B cell (primary cell): ENCODE data around the gene PSTK. TPM values are rescaled to one million over a fixed set of nuclear protein-coding genes. Genes with fewer than 3 reads are reported as not detected.

Experiments
- ATAC-seq: fragments of 200-7000 bp; cut with Tn5 transposase; one replicate; pipeline ENCODE4 v1.10.0; 2021; ENCODE audit warnings: low read depth, mild to moderate bottlenecking, moderate number of reproducible peaks, moderate library complexity
- CTCF ChIA-PET: fragments of 350-600 bp; sonication (Branson Sonifier 250); formaldehyde crosslinking; loops from one replicate; lab custom pipeline; 2021; ENCODE audit warnings: antibody characterized with exemption, inconsistent platforms; lab: Charles Lee
- POLR2A ChIA-PET: fragments of 350-600 bp; sonication (Branson Sonifier 250); formaldehyde crosslinking; loops from one replicate; lab custom pipeline; 2021; ENCODE audit warnings: antibody characterized with exemption; lab: Charles Lee
- DNase-seq: peaks from one replicate; pipeline ENCODE4 v3.0.0; 2013
- H2AFZ ChIP-seq: 2 replicates; pipeline ENCODE4 v1.6.1; 2012; ENCODE audit warnings: mild to moderate bottlenecking, low read depth, low read length; ENCODE audit not compliant: insufficient read depth, poor library complexity, severe bottlenecking
- H3K27ac ChIP-seq, 2 donors: 1 replicate in 1 of 2; 2 replicates in 1 of 2; pipeline ENCODE4 v1.5.1; 2012 to 2013; ENCODE audit warnings: low read length in 2 of 2, mild to moderate bottlenecking in 2 of 2, moderate library complexity in 1 of 2
- H3K27me3 ChIP-seq, 4 experiments: fragments of 200-600 bp in 1 of 4; sonication (generic) in 1 of 4; replicated peaks in 1 of 4; 1 replicate in 2 of 4; 2 replicates in 2 of 4; pipeline versions ENCODE4 v1.6.1 to v1.7.0; 2013 to 2016; ENCODE audit warnings: low read length in 3 of 4, mild to moderate bottlenecking in 2 of 4, mixed read lengths in 1 of 4, moderate library complexity in 1 of 4; ENCODE audit not compliant: insufficient read depth in 4 of 4, control insufficient read depth in 3 of 4; ENCODE audit errors: control extremely low read depth in 1 of 4
- H3K36me3 ChIP-seq, 2 experiments: replicated peaks in 1 of 2; 1 replicate in 1 of 2; 2 replicates in 1 of 2; pipeline versions ENCODE4 v1.6.1 to v1.7.1; 2013; ENCODE audit warnings: low read length in 1 of 2; ENCODE audit not compliant: insufficient read depth in 2 of 2, control insufficient read depth in 1 of 2; ENCODE audit errors: control extremely low read depth in 1 of 2, extremely low read depth in 1 of 2
- H3K4me1 ChIP-seq, 2 donors: fragments of 200-600 bp in 1 of 2; sonication (generic) in 1 of 2; 1 replicate in 1 of 2; 2 replicates in 1 of 2; pipeline versions ENCODE4 v1.5.1 to v1.6.1; 2013 to 2017; ENCODE audit warnings: low read length in 2 of 2; ENCODE audit not compliant: control insufficient read depth in 2 of 2, insufficient read depth in 2 of 2
- H3K4me2 ChIP-seq: replicated peaks from 2 replicates; pipeline ENCODE3; 2012; ENCODE audit warnings: mild to moderate bottlenecking, low read depth, low read length; ENCODE audit not compliant: poor library complexity, severe bottlenecking
- H3K4me3 ChIP-seq, 5 experiments: fragments of 200-600 bp in 1 of 5; sonication (generic) in 1 of 5; 1 replicate in 3 of 5; 2 replicates in 2 of 5; pipeline versions ENCODE4 v1.5.1 to v1.7.0; 2011 to 2016; ENCODE audit warnings: low read length in 4 of 5, mild to moderate bottlenecking in 4 of 5, low read depth in 2 of 5, control low read depth in 1 of 5, moderate library complexity in 1 of 5; ENCODE audit not compliant: insufficient read depth in 1 of 5; ENCODE audit errors: control extremely low read depth in 1 of 5, extremely low read depth in 1 of 5
- H3K79me2 ChIP-seq: fragments of 200-600 bp; sonication (generic); one replicate; pipeline ENCODE4 v1.6.0; 2016; ENCODE audit warnings: low read length; ENCODE audit not compliant: control insufficient read depth, insufficient read depth
- H3K9ac ChIP-seq: fragments of 200-600 bp; sonication (generic); 2 replicates; pipeline ENCODE4 v1.6.1; 2017; ENCODE audit warnings: mild to moderate bottlenecking, low read length, moderate library complexity
- H3K9me3 ChIP-seq, 3 donors: one replicate each; pipeline versions ENCODE4 v1.6.1 to v1.7.1; 2013; ENCODE audit warnings: low read length in 2 of 3; ENCODE audit not compliant: control insufficient read depth in 2 of 3, insufficient read depth in 1 of 3; ENCODE audit errors: control extremely low read depth in 1 of 3
- H4K20me1 ChIP-seq: 2 replicates; pipeline ENCODE4 v1.6.0; 2012; ENCODE audit warnings: mild to moderate bottlenecking, low read length; ENCODE audit not compliant: insufficient read depth, control insufficient read depth, poor library complexity, severe bottlenecking
- H3K27ac Mint-ChIP-seq: one replicate; pipeline ENCODE4 v1.8.0; 2021; ENCODE audit warnings: mixed read lengths
- H3K27me3 Mint-ChIP-seq: one replicate; pipeline ENCODE4 v1.8.0; 2021; ENCODE audit warnings: mixed read lengths
- H3K4me1 Mint-ChIP-seq: one replicate; pipeline ENCODE4 v1.8.0; 2021; ENCODE audit warnings: mixed read lengths
- H3K4me3 Mint-ChIP-seq: one replicate; pipeline ENCODE4 v1.8.0; 2021; ENCODE audit warnings: mixed read lengths
- H3K9me3 Mint-ChIP-seq: one replicate; pipeline ENCODE4 v1.8.0; 2022; ENCODE audit warnings: mixed read lengths; ENCODE audit not compliant: insufficient read depth
- CTCF ChIP-seq: fragments of 200-600 bp; IDR thresholded peaks from one replicate; pipeline ENCODE4 v1.8.0; 2022; ENCODE audit warnings: antibody characterized with exemption, mild to moderate bottlenecking
- EZH2 ChIP-seq: IDR thresholded peaks from 2 replicates; pipeline ENCODE4 v1.6.1; 2012; ENCODE audit warnings: borderline replicate concordance, low read depth, mild to moderate bottlenecking, moderate library complexity, low read length; ENCODE audit not compliant: insufficient read depth, poor library complexity, severe bottlenecking
- intact Hi-C: fragments of 100-400 bp; cut with micrococcal nuclease; formaldehyde crosslinking; loops from one replicate; pipeline ENCODE4 v1.10.0; 2022
- polyA plus RNA-seq: library from polyadenylated mRNA; depleted of rRNA; stranded (reverse); fragments of >200 nt; gene quantifications from 2 replicates; pipeline ENCODE4 v1.2.3, GENCODE V29; 2012
- total RNA-seq, 2 donors: library from RNA; stranded (reverse); fragments of 120-200 nt in 1 of 2; gene quantifications; 1 replicate in 1 of 2; 2 replicates in 1 of 2; pipeline versions ENCODE4 v1.2.3 to v1.2.4, GENCODE V29; 2013 to 2022

The PSTK gene
- total and polyA plus RNA-seq, 2 donors (not counting 1 experiment from before 2014, with no cell fraction given): 4.2 to 8.5 TPM

GRCh38 chr10:123039632-123039930 is 59.4 kb downstream of the PSTK start:
- TF ChIP-seq CTCF: no peak
- no peak for TF ChIP-seq EZH2
- Histone ChIP-seq H3K4me3 (no peak overlapping the region), H3K9ac (no peak overlapping the region), H3K36me3 (peaks cover 0 to 14% of the 10 kb centered on the region in 2 experiments), H3K4me1 (no peaks in the 10 kb centered on the region), H3K27ac (no peak overlapping the region), H3K27me3 (no peaks in the 10 kb centered on the region), H3K4me2 (no peak overlapping the region), H3K79me2 (no peaks in the 10 kb centered on the region), H2AFZ (no peak overlapping the region), H3K9me3 (no peaks in the 10 kb centered on the region), H4K20me1 (no peaks in the 10 kb centered on the region)
- Mint-ChIP-seq H3K9me3 (no peaks in the 10 kb centered on the region), H3K27me3 (no peaks in the 10 kb centered on the region), H3K27ac (no peak overlapping the region), H3K4me3 (no peak overlapping the region), H3K4me1 (peaks cover 3% of the 10 kb centered on the region)
- ChIA-PET CTCF (interaction anchor here (0.6 to 1.5 kb wide), 2 partner anchors 399 to 523 kb away, joined by 3 read pairs; no protein-coding TSS in a partner anchor), POLR2A (no interaction called here)
- ATAC-seq (no peak), DNase-seq (no peak)
- intact Hi-C loops: no loop called here

Other genes with a start within 250 kb of the PSTK start
- 3.0 and 3.3 TPM in 2 replicates for gene CUZD1, start 134.5 kb upstream of the PSTK start, total RNA-seq
- gene CUZD1, start 134.5 kb upstream of the PSTK start, polyA plus RNA-seq: 0.92 and 2.1 TPM in 2 replicates
- 11.7 and 12.5 TPM in 2 replicates for gene FAM24B, start 100.8 kb upstream of the PSTK start, total RNA-seq
- 23.0 and 23.4 TPM in 2 replicates for gene FAM24B, start 100.8 kb upstream of the PSTK start, polyA plus RNA-seq
- not detected in 2 replicates for gene FAM24A, start 69.8 kb upstream of the PSTK start, total RNA-seq
- gene FAM24A, start 69.8 kb upstream of the PSTK start, polyA plus RNA-seq: not detected in 2 replicates
- 11.1 and 11.9 TPM in 2 replicates for gene C10orf88, start 26.2 kb upstream of the PSTK start, total RNA-seq
- gene C10orf88, start 26.2 kb upstream of the PSTK start, polyA plus RNA-seq: 3.6 and 4.1 TPM in 2 replicates
- 24.0 and 24.6 TPM in 2 replicates for gene IKZF5, start 28.4 kb downstream of the PSTK start, total RNA-seq
- gene IKZF5, start 28.4 kb downstream of the PSTK start, polyA plus RNA-seq: 15.8 and 25.9 TPM in 2 replicates
- gene ACADSB, start 28.6 kb downstream of the PSTK start, total RNA-seq: 27.8 and 27.9 TPM in 2 replicates
- 6.8 and 8.5 TPM in 2 replicates for gene ACADSB, start 28.6 kb downstream of the PSTK start, polyA plus RNA-seq
- not detected in 2 replicates for gene HMX3, start 155.6 kb downstream of the PSTK start, total RNA-seq
- not detected in 2 replicates for gene HMX3, start 155.6 kb downstream of the PSTK start, polyA plus RNA-seq
- gene HMX2, start 167.7 kb downstream of the PSTK start, total RNA-seq: not detected in 2 replicates
- not detected in 2 replicates for gene HMX2, start 167.7 kb downstream of the PSTK start, polyA plus RNA-seq
- gene BUB3, start 174.0 kb downstream of the PSTK start, total RNA-seq: 112 and 115 TPM in 2 replicates
- gene BUB3, start 174.0 kb downstream of the PSTK start, polyA plus RNA-seq: 111 and 113 TPM in 2 replicates